Measurements from ENCODE around the gene PRAF2.

The PRAF2 gene

GRCh38 chrX:49041744-49042580 is 31.8 kb downstream of the PRAF2 start:
- DNase-seq = peak; percentile 28

- no peak for DNase-seq
Observed at GRCh38 chrX:49040376-49040955, 33.3 kb downstream of the PRAF2 start.

GRCh38 chrX:49039598-49040375 is 34.0 kb downstream of the PRAF2 start:
- DNase-seq = peak; percentile 60

- DNase-seq = no peak
Observed at GRCh38 chrX:49037883-49038475, 35.8 kb downstream of the PRAF2 start.

- no peak for DNase-seq
Observed at GRCh38 chrX:49030283-49030682, 43.5 kb downstream of the PRAF2 start.

GRCh38 chrX:49029876-49030275 is 43.9 kb downstream of the PRAF2 start:
- no peak for DNase-seq

Data from CD4-positive, alpha-beta T cell treated with Interleukin-10 for 1 hour (primary cell).